Esophagus muscularis mucosa (tissue), 2 donors: Measurements from ENCODE around the gene BIRC6.

ENCODE experiments used
- POLR2A ChIP-seq: fragments of 450-650 bp; IDR thresholded peaks from one replicate; pipeline ENCODE4 v1.6.1; 2017; ENCODE audit warnings: antibody characterized with exemption, moderate library complexity, mild to moderate bottlenecking, low read depth
- POLR2AphosphoS5 ChIP-seq, 2 donors: sonication (generic); formaldehyde crosslinking; IDR thresholded peaks; one replicate each; pipeline ENCODE4 v1.6.1; 2017; ENCODE audit warnings: antibody characterized with exemption in 2 of 2

- TF ChIP-seq POLR2A (no peak), POLR2AphosphoS5 (IDR thresholded peaks at IDR 0.05) (no peak)
These were observed 309.9 kb downstream of the BIRC6 start for GRCh38 chr2:32666704-32667103.
